ENCODE data around the gene SERPINE2. TPM values are rescaled to one million over a fixed set of nuclear protein-coding genes. Genes with fewer than 3 reads are reported as not detected.
"Not testable (repeated sequence)": the region's sequence is repeated elsewhere in the genome, so short reads cannot be mapped to it uniquely, and the experiment has no call there.

The SERPINE2 gene
- total RNA-seq, 1 donor from 2014 or later = 1.8 TPM

GRCh38 chr2:224016963-224017362 is 22.1 kb downstream of the SERPINE2 start:
- DNase-seq (ENCODE audit: low read depth in 2 of 2) = no peak

- no peak for DNase-seq (ENCODE audit: low read depth in 2 of 2)
Measured at GRCh38 chr2:224014336-224014735, 24.8 kb downstream of the SERPINE2 start.

GRCh38 chr2:224011837-224012236 is 27.2 kb downstream of the SERPINE2 start:
- DNase-seq (ENCODE audit: low read depth in 2 of 2) = no peak

GRCh38 chr2:224009605-224010315 is 29.3 kb downstream of the SERPINE2 start:
- DNase-seq (ENCODE audit: low read depth in 2 of 2) = no peak

GRCh38 chr2:224008702-224009261 is 30.3 kb downstream of the SERPINE2 start:
- no peak for DNase-seq (ENCODE audit: low read depth in 2 of 2)

- DNase-seq (ENCODE audit: low read depth in 2 of 2) = peak; percentile 4 to 37
Measured at GRCh38 chr2:224004105-224004695, 34.9 kb downstream of the SERPINE2 start.

- not testable (repeated sequence) for DNase-seq (ENCODE audit: low read depth in 2 of 2)
Measured at GRCh38 chr2:224000662-224001061, 38.4 kb downstream of the SERPINE2 start.

GRCh38 chr2:223999862-224000261 is 39.2 kb downstream of the SERPINE2 start:
- no peak for DNase-seq (ENCODE audit: low read depth in 2 of 2)

GRCh38 chr2:223998948-223999347 is 40.1 kb downstream of the SERPINE2 start:
- DNase-seq (ENCODE audit: low read depth in 2 of 2) = no peak

GRCh38 chr2:223997938-223998337 is 41.1 kb downstream of the SERPINE2 start:
- DNase-seq (ENCODE audit: low read depth in 2 of 2) = no peak

- DNase-seq (ENCODE audit: low read depth in 2 of 2) = no peak
Measured at GRCh38 chr2:223996391-223996790, 42.7 kb downstream of the SERPINE2 start.

- peak in 1 of 2 donors; percentile 29 for DNase-seq (ENCODE audit: low read depth in 2 of 2)
Measured at GRCh38 chr2:223995569-223995968, 43.5 kb downstream of the SERPINE2 start.

GRCh38 chr2:223994562-223995162 is 44.4 kb downstream of the SERPINE2 start:
- no peak for DNase-seq (ENCODE audit: low read depth in 2 of 2)

- peak; percentile 66 to 81 for DNase-seq (ENCODE audit: low read depth in 2 of 2)
Measured at GRCh38 chr2:223993634-223994232, 45.4 kb downstream of the SERPINE2 start.

GRCh38 chr2:223991611-223992010 is 47.5 kb downstream of the SERPINE2 start:
- no peak for DNase-seq (ENCODE audit: low read depth in 2 of 2)

- no peak for DNase-seq (ENCODE audit: low read depth in 2 of 2)
Measured at GRCh38 chr2:223989856-223990232, 49.2 kb downstream of the SERPINE2 start.

GRCh38 chr2:223989206-223989855 is 49.8 kb downstream of the SERPINE2 start:
- no peak for DNase-seq (ENCODE audit: low read depth in 2 of 2)

- DNase-seq (ENCODE audit: low read depth in 2 of 2) = no peak
Measured at GRCh38 chr2:223981241-223981640, 57.8 kb downstream of the SERPINE2 start.

GRCh38 chr2:223980803-223981202 is 58.3 kb downstream of the SERPINE2 start:
- no peak for DNase-seq (ENCODE audit: low read depth in 2 of 2)

- no peak for DNase-seq (ENCODE audit: low read depth in 2 of 2)
Measured at GRCh38 chr2:223980397-223980735, 58.7 kb downstream of the SERPINE2 start.

- DNase-seq (ENCODE audit: low read depth in 2 of 2) = no peak
Measured at GRCh38 chr2:223979730-223980396, 59.2 kb downstream of the SERPINE2 start.
